GM18526 (cell line): Measurements from ENCODE around the gene FLNC.

Experiments used
- POLR2A ChIP-seq: IDR thresholded peaks from 3 replicates; pipeline ENCODE4 v1.6.1; 2011; ENCODE audit not compliant: insufficient read length; ENCODE audit errors: extremely low read depth

FLNC gene

GRCh38 chr7:128830231-128831177 is at the start of gene FLNC:
Gene FLNC, plus strand, starts transcription at chr7:128830406. Its CDS starts 232 bp downstream, at chr7:128830638.
- TF ChIP-seq POLR2A = no peak

GRCh38 chr7:128781126-128781525 is 49.1 kb upstream of the FLNC start:
- TF ChIP-seq POLR2A = no peak

GRCh38 chr7:128781851-128782250 is 48.4 kb upstream of the FLNC start:
- no peak for TF ChIP-seq POLR2A

- no peak for TF ChIP-seq POLR2A
Measured at GRCh38 chr7:128783143-128783861, 46.9 kb upstream of the FLNC start.

GRCh38 chr7:128785738-128786137 is 44.5 kb upstream of the FLNC start:
- no peak for TF ChIP-seq POLR2A

- no peak for TF ChIP-seq POLR2A
Measured at GRCh38 chr7:128788446-128789412, 41.5 kb upstream of the FLNC start.

GRCh38 chr7:128790315-128791041 is 39.7 kb upstream of the FLNC start:
- TF ChIP-seq POLR2A = no peak

GRCh38 chr7:128791121-128791971 is 38.9 kb upstream of the FLNC start, which contains the start of gene CCDC136:
Gene CCDC136, plus strand, starts transcription at chr7:128791968. Its CDS starts 444 bp downstream, at chr7:128792412.
- peak; percentile 34 for TF ChIP-seq POLR2A

- no peak for TF ChIP-seq POLR2A
Measured at GRCh38 chr7:128791972-128792327, 38.3 kb upstream of the FLNC start.

- no peak for TF ChIP-seq POLR2A
Measured at GRCh38 chr7:128792471-128793180, 37.6 kb upstream of the FLNC start.

GRCh38 chr7:128793181-128793547 is 37.0 kb upstream of the FLNC start:
- no peak for TF ChIP-seq POLR2A

GRCh38 chr7:128794020-128794419 is 36.2 kb upstream of the FLNC start:
- TF ChIP-seq POLR2A = no peak

- TF ChIP-seq POLR2A = no peak
Measured at GRCh38 chr7:128794436-128794835, 35.8 kb upstream of the FLNC start.
